ENCODE data around the gene GPR33.

GPR33 gene

DNA sequence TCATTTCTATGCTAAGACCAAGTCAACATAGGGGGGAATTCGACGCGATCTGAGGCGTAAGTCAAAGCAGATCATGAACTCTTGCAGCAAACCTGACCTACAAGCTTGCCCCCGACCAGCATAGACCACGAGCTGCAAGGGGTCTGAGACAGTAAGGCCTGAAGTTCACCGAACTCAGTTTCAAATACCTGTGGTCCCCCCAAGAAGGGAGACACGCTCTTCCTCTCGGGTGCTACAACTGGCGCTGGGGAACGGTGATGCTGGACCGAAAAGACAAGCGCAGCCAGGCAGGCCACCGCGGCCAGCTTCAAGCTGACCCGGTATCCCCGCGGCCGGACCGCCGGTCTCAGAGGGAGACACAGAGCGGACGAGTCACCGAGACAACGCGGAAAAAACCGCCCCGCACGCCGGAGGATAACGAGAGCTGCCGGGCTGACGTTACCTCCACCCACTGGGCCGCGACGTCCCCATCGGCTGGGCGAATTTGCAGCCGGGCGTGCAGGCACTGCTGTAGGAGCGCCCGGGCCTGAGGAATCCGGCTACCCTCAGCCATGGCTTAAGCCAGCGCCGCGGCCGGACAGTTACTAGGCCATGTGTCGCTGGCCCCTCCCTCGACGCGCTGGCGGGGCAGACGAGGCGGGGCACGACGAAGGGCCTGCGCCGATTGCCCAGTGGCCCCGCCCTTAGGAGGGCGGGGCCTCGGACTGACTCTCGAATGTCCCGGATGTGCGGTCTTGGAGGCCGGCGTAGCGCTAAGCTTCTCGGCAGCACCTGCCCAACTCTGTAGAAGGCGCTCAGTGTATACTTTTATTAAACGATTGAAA is 30.8 kb downstream of the GPR33 start, which contains the start of gene DTD2:
DTD2 (minus strand) TSS at position 666 of the 824 bp plus-strand sequence; CDS start at position 553, 113 bp downstream.
- TF ChIP-seq, protein P1, sequence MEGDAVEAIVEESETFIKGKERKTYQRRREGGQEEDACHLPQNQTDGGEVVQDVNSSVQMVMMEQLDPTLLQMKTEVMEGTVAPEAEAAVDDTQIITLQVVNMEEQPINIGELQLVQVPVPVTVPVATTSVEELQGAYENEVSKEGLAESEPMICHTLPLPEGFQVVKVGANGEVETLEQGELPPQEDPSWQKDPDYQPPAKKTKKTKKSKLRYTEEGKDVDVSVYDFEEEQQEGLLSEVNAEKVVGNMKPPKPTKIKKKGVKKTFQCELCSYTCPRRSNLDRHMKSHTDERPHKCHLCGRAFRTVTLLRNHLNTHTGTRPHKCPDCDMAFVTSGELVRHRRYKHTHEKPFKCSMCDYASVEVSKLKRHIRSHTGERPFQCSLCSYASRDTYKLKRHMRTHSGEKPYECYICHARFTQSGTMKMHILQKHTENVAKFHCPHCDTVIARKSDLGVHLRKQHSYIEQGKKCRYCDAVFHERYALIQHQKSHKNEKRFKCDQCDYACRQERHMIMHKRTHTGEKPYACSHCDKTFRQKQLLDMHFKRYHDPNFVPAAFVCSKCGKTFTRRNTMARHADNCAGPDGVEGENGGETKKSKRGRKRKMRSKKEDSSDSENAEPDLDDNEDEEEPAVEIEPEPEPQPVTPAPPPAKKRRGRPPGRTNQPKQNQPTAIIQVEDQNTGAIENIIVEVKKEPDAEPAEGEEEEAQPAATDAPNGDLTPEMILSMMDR (IDR thresholded peaks at IDR 0.05; ENCODE audit: extremely low read depth, insufficient read depth, missing control alignments) = no peak
- peak; percentile 94 for DNase-seq (ENCODE audit: low spot score)
- in situ Hi-C loops (cut with MboI; ENCODE audit: low pct_unique_long_range_greater_than_20kb, low sequenced_read_pairs, unreplicated experiment) = no loop called here

DNA sequence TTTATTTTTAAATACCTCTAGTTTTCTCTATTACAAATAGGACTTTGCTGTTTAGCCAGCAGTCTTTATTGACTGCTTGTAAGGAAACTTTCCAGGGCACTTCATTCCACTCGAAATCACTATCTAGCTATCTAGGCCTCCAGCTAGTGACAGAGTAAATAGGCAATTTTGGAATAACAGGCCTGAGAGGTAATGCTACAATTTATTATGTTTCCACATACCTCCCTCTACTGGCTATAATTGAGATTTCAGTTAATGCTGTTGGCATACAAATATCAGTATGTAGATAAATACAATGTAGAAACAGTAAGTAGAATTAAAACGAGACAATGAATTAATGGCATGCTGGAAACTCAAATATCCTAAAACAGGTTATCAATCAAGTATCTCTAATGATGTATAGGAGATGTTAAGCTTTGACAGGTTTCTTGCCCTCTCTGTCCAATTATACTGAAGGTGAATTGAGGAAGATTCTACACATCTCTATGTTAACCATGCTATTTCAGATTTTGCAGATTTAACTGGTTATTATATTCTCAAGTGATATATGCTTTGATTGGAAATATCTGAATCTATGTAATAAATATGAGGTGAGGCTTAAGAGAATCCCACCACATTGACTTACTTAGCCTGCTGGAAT is 37.7 kb downstream of the GPR33 start:
- peak; percentile 36 for DNase-seq (ENCODE audit: low spot score)
- in situ Hi-C loops (cut with MboI; ENCODE audit: low pct_unique_long_range_greater_than_20kb, low sequenced_read_pairs, unreplicated experiment) = no loop called here
- TF ChIP-seq, protein P1 (IDR thresholded peaks at IDR 0.05; ENCODE audit: extremely low read depth, insufficient read depth, missing control alignments) = peak; percentile 48

- TF ChIP-seq, protein P1 (IDR thresholded peaks at IDR 0.05; ENCODE audit: extremely low read depth, insufficient read depth, missing control alignments) = no peak
- DNase-seq (ENCODE audit: low spot score) = no peak
- in situ Hi-C loops (cut with MboI; ENCODE audit: low pct_unique_long_range_greater_than_20kb, low sequenced_read_pairs, unreplicated experiment) = no loop called here
Observed at GRCh38 chr14:31449136-31449535, 38.7 kb downstream of the GPR33 start.

GRCh38 chr14:31445703-31446102 is 42.1 kb downstream of the GPR33 start:
- TF ChIP-seq, protein P1 (IDR thresholded peaks at IDR 0.05; ENCODE audit: extremely low read depth, insufficient read depth, missing control alignments) = no peak
- DNase-seq (ENCODE audit: low spot score) = no peak
- in situ Hi-C loops (cut with MboI; ENCODE audit: low pct_unique_long_range_greater_than_20kb, low sequenced_read_pairs, unreplicated experiment) = no loop called here

- DNase-seq (ENCODE audit: low spot score) = no peak
- TF ChIP-seq, protein P1 (IDR thresholded peaks at IDR 0.05; ENCODE audit: extremely low read depth, insufficient read depth, missing control alignments) = no peak
- in situ Hi-C loops (cut with MboI; ENCODE audit: low pct_unique_long_range_greater_than_20kb, low sequenced_read_pairs, unreplicated experiment) = no loop called here
Observed at GRCh38 chr14:31442284-31442683, 45.6 kb downstream of the GPR33 start.

GRCh38 chr14:31441273-31442111 is 46.3 kb downstream of the GPR33 start:
- in situ Hi-C loops (cut with MboI; ENCODE audit: low pct_unique_long_range_greater_than_20kb, low sequenced_read_pairs, unreplicated experiment) = no loop called here
- DNase-seq (ENCODE audit: low spot score) = no peak
- TF ChIP-seq, protein P1 (IDR thresholded peaks at IDR 0.05; ENCODE audit: extremely low read depth, insufficient read depth, missing control alignments) = no peak

All from GM13977 (cell line).